ENCODE results near the gene PASK.

GRCh38 chr2:241108271-241109209 lies 40.7 kb downstream of the PASK start:
- TF ChIP-seq CTCF (IDR thresholded peaks at IDR 0.05) (no peak), POLR2A (IDR thresholded peaks at IDR 0.05) (no peak)
